Progenitor cell of endocrine pancreas (in vitro differentiated cells): ENCODE results near the gene RASSF8. TPM values are rescaled to one million over a fixed set of nuclear protein-coding genes. Genes with fewer than 3 reads are reported as not detected.

Experiments
- DNase-seq: peaks from one replicate; pipeline ENCODE4 v3.0.0; 2021; ENCODE audit warnings: low spot score; ENCODE audit not compliant: unreplicated experiment
- H3K27ac Mint-ChIP-seq: 2 replicates; pipeline ENCODE4 v1.8.0; 2021; ENCODE audit warnings: mild to moderate bottlenecking, moderate library complexity, mixed read lengths
- H3K27me3 Mint-ChIP-seq: 2 replicates; pipeline ENCODE4 v1.8.0; 2021; ENCODE audit warnings: mixed read lengths
- H3K36me3 Mint-ChIP-seq: 2 replicates; pipeline ENCODE4 v1.8.0; 2022; ENCODE audit warnings: mixed read lengths; ENCODE audit not compliant: insufficient read depth
- H3K4me1 Mint-ChIP-seq: 2 replicates; pipeline ENCODE4 v1.8.0; 2021; ENCODE audit warnings: low read depth, mixed read lengths
- H3K4me3 Mint-ChIP-seq: 2 replicates; pipeline ENCODE4 v1.8.0; 2021; ENCODE audit warnings: low read depth, mild to moderate bottlenecking, moderate library complexity, mixed read lengths
- H3K9me3 Mint-ChIP-seq: 2 replicates; pipeline ENCODE4 v1.8.0; 2021; ENCODE audit warnings: low read depth, mixed read lengths
- total RNA-seq: library from RNA; stranded (reverse); gene quantifications from 2 replicates; pipeline ENCODE4 v1.2.1, GENCODE V29; 2021
- TF ChIP-seq, protein P1 (sequence below): fragments of 200-600 bp; sonication (generic); IDR thresholded peaks from one replicate; pipeline ENCODE4 v1.5.0; 2021; ENCODE audit warnings: antibody characterized with exemption, mild to moderate bottlenecking; ENCODE audit not compliant: unreplicated experiment

RASSF8 gene
- total RNA-seq, 1 donor from 2014 or later: 38.8 TPM

DNA sequence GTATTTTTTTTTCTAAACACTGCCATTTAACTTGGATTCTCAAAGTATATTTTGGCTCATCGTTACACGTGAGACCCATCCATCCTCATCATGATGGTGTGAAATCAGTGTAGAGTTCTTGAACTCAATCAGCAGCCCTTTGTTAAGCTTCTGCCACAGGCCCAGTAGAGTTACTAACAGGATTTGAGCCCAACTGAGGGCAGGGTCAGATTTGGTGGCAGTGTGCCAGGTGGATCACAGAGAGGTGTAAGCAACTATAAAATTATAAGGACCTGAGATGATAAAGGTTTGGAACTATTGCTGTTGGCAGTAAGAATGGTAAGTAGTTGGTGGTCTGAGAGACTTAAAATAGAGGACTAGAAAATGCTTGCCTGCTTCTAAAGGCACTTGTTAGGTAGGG lies 72.8 kb downstream of the RASSF8 start:
- Mint-ChIP-seq H3K27me3 (no peaks in the 10 kb centered on the region), H3K9me3 (no peaks in the 10 kb centered on the region), H3K36me3 (peaks cover 1% of the 10 kb centered on the region), H3K4me1 (peaks cover 37% of the 10 kb centered on the region), H3K27ac (no peak overlapping the region), H3K4me3 (no peak overlapping the region)
- no peak for DNase-seq
- TF ChIP-seq, protein P1, sequence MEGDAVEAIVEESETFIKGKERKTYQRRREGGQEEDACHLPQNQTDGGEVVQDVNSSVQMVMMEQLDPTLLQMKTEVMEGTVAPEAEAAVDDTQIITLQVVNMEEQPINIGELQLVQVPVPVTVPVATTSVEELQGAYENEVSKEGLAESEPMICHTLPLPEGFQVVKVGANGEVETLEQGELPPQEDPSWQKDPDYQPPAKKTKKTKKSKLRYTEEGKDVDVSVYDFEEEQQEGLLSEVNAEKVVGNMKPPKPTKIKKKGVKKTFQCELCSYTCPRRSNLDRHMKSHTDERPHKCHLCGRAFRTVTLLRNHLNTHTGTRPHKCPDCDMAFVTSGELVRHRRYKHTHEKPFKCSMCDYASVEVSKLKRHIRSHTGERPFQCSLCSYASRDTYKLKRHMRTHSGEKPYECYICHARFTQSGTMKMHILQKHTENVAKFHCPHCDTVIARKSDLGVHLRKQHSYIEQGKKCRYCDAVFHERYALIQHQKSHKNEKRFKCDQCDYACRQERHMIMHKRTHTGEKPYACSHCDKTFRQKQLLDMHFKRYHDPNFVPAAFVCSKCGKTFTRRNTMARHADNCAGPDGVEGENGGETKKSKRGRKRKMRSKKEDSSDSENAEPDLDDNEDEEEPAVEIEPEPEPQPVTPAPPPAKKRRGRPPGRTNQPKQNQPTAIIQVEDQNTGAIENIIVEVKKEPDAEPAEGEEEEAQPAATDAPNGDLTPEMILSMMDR: no peak

DNA sequence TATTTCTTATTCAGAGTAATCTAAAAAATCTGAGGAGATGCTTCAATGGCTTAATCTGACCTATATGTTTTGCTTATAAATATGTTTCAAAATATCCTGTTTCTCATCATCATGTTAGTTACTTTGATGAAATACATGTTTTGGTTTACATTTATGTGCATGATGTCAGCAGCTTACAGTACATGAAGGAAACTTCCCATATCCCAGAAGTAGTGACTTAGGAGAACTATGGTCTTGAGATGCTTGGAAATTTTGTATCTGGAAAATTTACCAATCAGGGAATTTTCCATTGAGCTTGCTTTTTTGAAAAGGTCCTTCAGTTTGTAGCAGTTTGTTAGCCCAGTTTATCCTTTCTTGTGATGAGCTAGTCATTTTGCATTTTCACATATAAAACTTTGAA lies 73.3 kb downstream of the RASSF8 start:
- Mint-ChIP-seq H3K9me3 (no peaks in the 10 kb centered on the region), H3K4me3 (no peak overlapping the region), H3K27ac (no peak overlapping the region), H3K4me1 (peaks cover 37% of the 10 kb centered on the region), H3K27me3 (no peaks in the 10 kb centered on the region), H3K36me3 (no peaks in the 10 kb centered on the region)
- no peak for DNase-seq
- TF ChIP-seq, protein P1: no peak

DNA sequence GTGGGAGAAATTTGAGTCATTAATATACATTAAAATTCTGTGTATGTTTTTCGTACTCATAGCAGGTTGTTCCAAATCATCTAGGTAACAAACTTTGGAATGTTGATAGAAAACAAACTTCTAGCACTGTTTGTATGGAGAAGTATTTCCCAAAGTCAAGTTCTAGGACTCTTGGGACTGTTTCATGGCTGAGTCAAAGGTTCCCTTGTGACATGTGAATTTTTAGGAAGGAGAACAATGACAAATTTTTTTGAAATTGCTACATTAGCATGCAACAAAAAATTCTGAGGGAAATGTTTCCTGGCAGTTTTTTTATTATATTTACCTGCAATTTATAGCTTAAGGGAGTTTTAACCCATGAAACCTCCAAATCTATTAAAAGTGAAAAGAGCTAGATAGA lies 73.8 kb downstream of the RASSF8 start:
- Mint-ChIP-seq H3K9me3 (no peaks in the 10 kb centered on the region), H3K36me3 (no peaks in the 10 kb centered on the region), H3K4me3 (no peak overlapping the region), H3K4me1 (peaks cover 37% of the 10 kb centered on the region), H3K27ac (no peak overlapping the region), H3K27me3 (no peaks in the 10 kb centered on the region)
- DNase-seq: no peak
- TF ChIP-seq, protein P1: no peak

DNA sequence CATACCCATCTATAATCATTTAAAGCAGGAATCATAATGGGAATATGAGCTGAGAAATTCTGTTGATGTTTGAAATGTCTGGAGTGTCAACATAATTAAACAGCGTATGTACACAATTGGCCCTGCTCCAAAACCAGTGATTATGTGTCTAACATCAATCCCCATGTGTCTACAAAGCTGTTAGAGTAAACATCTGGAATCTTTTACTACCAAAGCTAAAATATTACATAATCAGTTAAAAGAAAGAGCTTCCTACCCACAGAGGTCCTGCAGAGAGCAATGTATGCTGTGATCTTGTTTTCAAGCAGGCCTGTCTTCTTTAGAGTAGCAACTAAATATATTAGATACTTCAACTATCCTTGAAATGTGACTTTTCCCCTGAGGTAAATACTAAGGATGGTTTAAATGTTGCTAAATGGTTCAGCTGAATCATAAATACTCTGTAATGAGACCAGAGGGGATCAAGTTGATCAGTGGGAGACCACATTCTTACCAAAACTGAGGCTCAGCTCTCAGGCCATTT lies 74.3 kb downstream of the RASSF8 start:
- no peak for DNase-seq
- no peak overlapping the region for H3K27ac Mint-ChIP-seq
- no peaks in the 10 kb centered on the region for H3K27me3 Mint-ChIP-seq
- no peaks in the 10 kb centered on the region for H3K36me3 Mint-ChIP-seq
- H3K4me1 Mint-ChIP-seq: peaks cover 35% of the 10 kb centered on the region
- no peaks in the 10 kb centered on the region for H3K9me3 Mint-ChIP-seq
- TF ChIP-seq, protein P1: no peak
- no peak overlapping the region for H3K4me3 Mint-ChIP-seq

DNA sequence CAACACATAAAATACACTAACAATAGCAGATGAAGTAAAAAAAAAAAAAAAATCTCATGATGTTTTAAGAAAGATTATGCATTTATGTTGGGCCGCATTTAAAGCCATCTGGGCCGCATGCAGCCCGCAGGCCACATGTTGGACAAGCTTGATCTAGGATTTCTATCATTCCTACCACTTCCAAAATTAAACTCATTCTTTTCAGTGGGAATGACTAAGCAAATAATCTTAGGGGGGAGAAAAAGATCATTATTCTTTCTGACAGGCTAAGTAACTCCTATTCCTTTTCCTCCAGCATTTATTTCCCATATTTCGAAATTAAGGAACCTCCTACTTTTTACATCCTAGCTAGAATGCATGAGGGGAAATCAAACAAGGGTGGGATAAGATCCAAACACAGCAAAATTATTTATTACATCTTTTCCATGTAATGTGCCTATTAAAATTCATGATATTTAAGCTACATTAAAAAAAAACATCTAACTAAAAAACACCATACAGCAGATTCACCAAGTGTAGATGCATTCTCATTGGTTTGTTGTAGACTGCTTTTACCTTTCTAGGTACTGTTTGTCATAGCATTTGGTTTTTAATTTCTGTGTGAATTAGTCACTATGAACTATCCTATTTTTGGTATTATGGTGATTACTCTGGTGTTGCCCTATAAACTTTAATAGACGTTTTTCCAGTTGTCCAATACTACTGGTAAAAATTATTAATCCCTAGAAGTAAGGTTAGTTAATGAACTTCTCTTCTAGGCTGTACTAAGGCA lies 76.1 kb downstream of the RASSF8 start:
- H3K36me3 Mint-ChIP-seq: no peaks in the 10 kb centered on the region
- peaks cover 39% of the 10 kb centered on the region for H3K4me1 Mint-ChIP-seq
- H3K9me3 Mint-ChIP-seq: no peaks in the 10 kb centered on the region
- H3K27ac Mint-ChIP-seq: no peak overlapping the region
- no peak for DNase-seq
- TF ChIP-seq, protein P1: no peak
- H3K4me3 Mint-ChIP-seq: no peak overlapping the region
- no peaks in the 10 kb centered on the region for H3K27me3 Mint-ChIP-seq
